GM15510 (cell line): ENCODE measurements around the gene TCERG1L.

Experiments used
- POLR2A ChIP-seq: IDR thresholded peaks from 3 replicates; pipeline ENCODE4 v1.6.1; 2011; ENCODE audit warnings: borderline replicate concordance; ENCODE audit not compliant: insufficient read length; ENCODE audit errors: extremely low read depth

Gene TCERG1L

DNA sequence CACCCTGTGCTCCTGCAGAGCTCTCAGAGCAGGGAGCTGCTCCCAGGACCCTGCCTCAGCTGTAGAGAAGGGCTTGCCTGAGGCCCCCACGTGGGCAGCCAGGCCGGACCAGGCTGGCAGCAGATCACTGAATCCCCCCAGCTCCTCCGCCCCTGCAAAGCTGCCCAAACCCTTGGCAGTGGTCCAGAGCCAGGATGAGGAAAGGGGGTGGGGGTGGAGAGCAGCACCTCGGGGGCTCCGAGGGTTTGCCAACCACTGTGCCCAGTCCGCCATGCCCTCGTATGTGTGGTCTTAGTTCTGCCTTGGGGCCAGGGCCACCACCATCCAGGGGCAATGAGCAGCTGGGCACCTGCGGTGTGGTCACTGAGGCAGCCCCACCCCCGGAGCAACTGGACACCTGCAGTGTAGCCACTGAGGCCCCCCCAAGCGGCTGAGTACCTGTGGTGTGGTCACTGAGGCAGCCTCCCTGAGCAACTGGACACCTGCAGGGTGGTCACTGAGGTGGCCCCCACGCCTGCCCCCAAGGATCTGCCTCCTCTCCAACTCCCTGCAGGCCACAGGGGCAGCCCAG, 90.8 kb downstream of the TCERG1L start:
- no peak for TF ChIP-seq POLR2A

DNA sequence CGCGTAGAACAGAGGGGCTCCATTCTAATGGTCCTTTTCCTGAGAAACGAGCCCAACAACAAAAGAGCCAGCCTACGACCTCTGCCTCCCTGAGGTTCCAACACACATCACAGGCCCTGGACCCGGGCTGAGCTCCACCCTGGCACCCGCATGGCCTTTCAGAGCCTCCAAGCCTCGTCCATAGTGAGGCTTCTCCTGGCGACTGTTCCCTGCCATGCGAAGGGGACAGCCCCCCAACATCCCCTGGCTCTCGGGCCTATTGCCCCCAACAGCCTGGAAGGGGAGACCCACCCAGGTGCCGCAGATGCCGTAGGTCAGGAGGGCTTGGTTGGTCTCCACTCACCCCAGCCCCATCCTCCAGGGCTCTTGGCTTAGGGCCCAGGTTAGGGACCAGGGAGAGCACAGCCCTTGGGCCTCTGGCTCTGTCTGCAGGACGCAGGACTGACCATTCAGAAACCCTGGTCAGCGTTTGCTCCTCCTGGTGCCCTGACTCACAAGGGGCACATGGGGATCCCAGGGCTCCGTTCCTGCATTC, 91.5 kb downstream of the TCERG1L start:
- TF ChIP-seq POLR2A: no peak

DNA sequence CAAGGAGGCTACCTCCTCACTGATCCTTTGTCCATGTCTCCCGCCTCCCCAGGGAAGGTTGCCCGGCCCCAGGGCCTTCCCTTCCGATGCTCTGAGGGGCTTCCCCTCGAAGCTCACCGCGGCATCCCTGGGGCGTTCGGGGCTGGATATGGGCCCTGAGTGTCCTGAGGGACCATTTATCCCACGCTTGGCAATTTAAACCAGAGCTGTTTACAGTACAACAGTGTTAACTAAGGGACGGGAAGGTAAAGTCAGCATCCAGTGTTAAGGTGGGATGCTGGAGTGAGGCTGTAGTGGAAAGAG, 92.0 kb downstream of the TCERG1L start:
- TF ChIP-seq POLR2A: no peak

DNA sequence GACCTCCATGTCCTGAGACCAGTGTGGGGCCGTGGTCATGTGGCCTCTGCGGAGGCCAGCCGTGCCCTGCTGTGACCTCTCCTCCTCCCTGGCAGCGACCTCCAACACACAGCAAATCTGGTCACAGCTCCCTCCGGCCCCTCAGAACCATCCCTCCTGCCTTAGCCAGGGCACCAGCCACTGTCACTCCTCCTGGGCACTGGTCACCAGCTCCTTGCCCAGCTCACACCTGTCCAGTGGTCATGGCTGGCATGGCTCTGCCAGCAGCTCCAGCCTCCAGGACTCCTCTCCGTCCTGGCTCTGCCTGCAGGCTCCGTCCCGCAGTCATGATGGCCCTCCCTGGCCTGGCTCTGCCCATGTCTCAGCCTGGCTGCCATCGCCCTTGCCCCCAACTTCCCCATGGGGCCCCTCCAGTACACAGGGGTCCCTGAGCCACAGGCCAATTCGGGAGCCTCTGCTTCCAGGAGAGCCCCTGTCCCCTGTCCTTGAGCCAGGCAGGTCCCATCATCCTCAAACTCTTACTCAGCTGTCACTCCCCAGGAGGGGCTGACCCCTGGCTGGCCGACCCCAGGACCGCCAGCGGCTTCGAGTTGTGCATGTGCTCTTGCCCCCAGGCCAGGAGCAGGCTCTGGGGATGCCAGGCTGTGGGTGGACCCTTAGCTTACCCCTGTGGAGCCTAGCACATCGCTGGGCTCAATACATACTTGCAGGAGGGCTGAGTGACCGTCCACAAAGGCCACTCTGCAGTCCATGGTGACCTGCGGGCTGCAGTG, 92.5 kb downstream of the TCERG1L start:
- TF ChIP-seq POLR2A: no peak

DNA sequence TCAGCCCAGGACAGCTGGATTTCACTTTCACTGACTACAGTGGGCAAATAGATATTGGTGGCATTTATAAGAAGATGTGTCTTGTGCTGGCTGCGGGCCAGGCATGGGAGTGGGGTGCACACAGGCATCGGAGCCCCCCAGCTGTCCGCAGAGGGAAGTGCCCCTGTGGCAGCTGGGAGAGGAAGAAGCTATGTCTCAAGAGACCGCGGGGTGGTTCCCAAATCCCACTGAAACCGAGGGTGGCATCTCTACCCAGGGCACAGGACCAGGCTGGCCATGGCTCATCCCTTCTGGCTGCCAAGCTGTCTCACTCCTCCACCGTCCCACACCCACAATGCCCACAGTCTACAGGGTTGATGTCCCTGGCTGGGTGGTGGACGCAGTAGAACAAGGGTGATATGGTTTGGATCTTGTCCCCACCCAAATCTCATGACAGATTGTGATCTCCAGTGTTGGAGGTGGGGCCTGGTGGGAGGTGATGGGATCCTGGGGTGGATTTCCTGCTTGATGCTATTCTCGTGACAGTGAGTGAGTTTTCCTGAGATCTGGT, 94.8 kb downstream of the TCERG1L start:
- TF ChIP-seq POLR2A: no peak

DNA sequence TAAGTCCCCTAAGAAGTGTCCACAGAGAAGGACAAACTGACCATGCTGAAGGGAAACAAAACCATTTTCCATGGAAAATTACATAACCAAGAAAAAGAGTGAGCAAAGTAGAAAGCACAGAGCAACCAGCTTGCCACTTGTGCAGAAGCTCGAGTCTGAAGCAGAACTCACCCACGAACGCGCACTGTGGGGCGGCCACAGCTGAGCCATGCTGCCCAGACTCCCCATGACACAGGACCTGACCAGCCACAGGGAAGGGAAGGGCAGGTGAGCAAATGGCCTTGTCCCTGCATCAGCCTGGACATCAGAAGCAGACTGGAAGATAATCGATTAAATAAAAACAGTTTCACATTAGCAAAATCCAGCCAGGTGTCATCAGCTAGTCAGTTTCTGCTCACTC, 95.7 kb downstream of the TCERG1L start:
- TF ChIP-seq POLR2A: no peak

DNA sequence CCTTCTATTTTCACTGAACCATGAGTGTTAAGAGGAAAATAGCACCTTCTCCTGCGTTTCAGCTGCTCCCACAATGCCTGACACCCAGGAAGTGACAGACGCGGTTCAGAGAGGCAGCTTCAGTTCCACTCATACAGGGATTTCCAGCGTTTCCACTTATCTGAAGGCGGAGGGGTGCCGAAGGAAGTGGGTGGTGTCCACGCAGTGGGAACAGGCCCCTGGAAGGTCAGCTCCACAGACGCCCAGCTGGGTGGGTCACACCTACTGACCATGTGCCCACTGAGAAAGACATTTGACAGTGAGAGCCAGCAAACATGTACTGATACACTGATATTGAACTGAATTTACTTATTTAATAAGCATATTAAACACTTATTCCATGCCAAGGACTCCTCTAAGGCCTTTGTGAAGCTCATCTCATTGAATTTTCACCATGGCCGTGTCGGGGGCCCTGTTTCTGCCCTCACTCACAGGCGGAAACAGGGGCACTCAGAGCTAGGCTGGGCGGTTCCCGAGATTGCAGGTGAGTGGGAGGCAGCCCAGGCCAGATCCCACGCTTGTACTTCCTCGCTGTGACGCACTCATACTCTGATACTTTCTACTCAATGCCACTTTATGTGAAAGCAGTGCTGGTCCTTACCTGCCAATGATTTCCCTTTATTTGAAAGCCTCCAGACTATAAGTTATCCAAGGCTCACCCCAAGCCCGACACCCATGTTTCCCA, 96.8 kb downstream of the TCERG1L start:
- TF ChIP-seq POLR2A: no peak

DNA sequence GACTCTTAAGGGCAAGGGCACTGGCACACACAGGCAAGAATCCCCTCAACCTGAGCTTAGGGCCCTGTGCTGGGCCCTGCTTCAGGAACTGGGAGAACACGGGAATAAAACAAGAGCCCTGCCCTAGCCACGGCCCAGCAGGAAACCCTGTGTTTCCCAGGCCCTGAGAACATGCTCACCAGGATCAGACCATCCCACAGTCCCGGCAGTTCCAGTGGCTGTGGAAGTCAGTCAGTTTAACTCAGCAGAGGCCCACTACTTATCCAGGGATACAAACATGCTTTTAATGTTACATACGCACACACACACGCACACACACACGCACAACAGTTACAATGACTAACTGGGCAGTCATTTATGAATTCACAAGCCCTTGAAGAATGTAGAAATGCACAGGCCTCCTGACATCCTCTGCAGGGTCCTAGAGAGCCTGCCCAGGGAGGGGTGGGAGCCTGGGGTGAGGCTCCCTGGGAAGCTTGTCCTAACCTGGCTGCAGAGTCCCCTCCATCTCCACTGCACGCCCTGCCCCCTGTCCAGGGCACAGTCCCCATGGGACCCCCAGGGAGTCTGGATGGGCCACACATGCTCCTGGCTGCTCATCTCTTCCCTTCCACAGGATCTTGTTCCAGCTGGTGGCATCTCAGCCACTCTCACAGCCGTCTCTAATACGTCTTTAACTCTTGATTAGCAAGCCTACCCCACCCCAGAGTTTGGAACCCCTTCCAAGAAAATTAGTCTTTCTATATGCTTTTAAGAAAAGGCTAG, 97.6 kb downstream of the TCERG1L start:
- no peak for TF ChIP-seq POLR2A

DNA sequence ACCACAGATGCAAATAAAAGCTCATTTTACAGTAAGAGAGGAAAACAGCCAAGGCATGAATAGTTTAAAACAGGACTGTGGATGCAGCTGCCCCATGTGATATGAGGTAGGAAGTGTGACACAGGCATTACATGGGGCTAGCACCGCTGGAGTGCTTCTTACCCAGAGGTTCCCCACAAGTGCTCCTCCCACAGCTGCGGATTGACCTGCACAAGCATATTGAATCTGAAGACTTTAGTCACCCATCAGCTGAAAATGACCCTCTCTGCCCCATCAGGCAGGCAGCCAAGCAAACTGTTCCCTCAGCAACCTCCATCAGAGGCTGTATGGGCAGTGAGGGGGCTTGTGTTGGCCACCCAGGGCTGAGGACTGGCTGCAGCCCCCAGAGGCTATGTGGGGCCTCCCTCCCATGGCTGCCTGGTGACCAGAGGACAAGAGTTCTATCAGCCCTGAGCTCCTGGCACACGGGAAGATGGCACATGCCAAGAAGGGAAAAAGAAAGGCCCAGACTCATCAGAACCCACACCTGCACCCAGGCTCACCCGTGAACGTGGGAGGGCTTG, 98.7 kb downstream of the TCERG1L start:
- no peak for TF ChIP-seq POLR2A

DNA sequence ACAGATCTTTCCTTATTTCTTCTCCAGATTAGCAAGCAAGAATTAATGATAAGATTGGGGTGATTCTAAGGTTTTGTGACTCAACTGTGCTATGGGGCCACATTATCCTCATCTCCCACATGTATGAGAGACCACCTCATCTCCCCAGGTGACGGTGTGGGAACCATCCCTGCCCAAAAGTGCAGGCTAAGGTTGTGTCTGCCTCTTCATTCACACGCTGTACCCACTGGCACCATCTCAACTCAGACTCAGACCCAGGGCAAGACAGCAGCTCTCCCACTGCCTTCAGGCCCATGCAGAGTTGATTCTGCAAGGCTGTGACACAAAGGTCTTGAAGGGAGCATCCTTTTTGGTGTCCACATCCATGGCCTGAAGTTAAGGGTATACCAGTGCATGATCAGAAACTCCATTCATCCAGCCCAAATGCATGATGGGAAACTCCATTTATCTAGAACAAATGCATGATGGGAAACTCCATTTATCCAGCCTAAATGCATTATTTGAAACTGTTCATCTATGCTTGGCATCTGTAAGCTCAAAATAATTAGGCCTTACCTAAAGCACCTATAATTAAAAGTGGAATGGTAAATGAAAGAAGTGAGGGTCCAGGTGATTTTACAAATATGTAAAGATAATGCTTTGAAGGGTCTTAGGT, 99.4 kb downstream of the TCERG1L start:
- TF ChIP-seq POLR2A: no peak

DNA sequence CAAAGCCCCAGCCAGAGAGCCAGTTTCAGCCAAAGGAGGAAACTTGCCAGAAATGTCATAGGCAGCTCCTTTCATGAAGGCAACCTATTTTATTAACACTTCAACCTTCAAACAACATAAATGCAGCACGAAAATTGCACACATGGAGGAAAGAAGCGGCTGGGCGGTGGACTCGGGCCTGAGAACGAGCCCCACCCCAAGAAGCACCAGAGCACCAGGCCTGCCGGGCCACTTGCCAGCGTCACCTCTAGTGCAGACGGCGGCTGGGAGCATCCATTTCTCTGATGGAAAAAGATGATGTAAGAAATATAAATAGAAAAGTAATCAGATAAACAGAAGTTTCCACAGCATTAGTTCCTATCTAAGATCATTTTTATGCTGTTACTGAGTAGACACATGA, 100.0 kb downstream of the TCERG1L start:
- TF ChIP-seq POLR2A: no peak

DNA sequence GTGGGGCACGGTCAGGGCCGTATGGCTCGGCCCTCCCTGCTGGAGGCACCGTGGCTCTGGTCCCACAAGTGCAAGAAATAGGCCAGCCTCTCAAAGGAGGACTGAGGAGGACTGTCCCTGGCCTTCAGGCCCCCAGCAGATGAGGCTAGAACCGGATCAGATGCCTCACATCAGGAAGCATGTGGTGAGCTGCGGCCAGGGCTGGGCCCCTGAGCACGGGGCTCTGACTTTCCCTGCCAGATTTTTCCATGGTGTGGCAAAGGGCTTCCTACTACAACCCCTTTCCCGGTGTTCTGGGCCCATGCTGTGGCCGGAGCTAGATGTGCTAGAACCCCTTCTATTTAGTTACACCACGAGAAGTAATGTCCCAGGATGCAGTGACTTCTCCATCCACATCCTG, 100.4 kb downstream of the TCERG1L start:
- TF ChIP-seq POLR2A: no peak

DNA sequence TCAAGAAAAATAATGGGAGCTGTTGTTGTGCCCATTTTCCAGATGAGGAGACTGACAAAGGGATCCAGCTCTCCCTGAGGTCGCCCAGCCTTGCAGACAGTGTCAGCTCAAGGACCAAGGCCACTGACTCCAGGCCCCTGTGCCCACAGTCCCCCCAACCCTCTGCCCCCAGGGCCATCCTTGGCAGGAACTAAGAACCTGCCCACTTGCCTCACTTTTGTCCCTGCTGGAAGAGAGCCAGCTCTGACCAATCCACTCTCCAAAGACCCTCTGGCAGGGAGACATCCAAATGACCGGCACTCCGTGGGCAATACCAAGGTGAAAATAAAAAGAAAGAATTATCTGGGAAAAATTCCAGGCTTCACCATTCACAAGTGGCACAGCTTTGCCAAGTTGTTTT, 101.3 kb downstream of the TCERG1L start:
- no peak for TF ChIP-seq POLR2A
